ENCODE measurements around the gene SUN1. TPM values are rescaled to one million over a fixed set of nuclear protein-coding genes. Genes with fewer than 3 reads are reported as not detected.

SUN1 gene
- total and polyA plus RNA-seq, 2 donors (not counting 3 experiments of a cell fraction or from before 2014, with no cell fraction given): 158 to 410 TPM

DNA sequence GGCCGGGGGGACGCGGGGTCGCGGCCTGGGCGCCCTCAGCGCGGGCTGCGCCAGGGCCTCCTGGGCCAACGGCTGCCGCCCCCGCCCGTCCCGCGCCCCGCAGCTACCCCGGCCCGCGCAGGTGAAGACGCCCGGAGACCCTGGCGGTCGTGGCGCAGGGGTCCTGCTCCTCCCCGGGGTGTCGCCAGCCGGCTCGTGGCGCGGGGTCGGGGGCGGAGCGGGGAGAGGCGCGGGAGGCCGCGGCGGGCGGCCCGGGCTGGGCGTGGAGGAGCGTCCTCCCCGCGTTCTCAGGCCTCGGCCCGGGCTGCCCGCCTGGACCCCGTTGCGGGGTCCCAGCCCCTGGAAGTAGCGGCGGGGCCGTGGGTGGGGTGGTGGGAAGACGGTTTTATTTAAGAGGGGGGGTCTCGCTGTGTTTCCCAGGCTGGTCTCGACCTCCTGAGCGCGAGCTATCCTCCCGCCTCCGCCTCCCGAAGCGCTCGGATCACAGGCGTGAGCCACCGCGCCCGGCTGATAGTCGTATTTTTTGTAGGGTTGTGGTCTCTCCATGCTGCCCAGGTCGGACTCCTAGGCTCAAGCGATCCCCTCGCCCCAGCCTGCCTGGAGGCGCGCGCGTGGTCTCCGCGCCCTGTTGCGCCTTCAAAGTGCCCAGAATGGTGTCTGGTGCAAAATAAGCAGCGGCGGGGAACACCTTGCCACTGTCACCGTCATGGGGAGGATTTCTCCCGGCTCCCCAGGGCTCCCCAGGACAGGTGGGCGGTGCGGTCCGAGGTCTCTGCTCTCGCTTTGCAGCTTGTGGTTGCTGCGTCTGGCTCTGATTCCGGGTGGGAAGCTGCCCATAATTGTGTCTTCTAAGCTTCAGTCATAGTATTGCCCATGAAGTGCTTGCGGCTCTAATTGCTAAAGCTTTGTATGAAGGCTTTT, 15.3 kb upstream of the SUN1 start:
- intact Hi-C loops (cut with micrococcal nuclease): loop anchor here (1.0 kb wide), 1 partner anchor 15 kb away; the partner anchor contains the start of gene SUN1
- TF ChIP-seq MAX (IDR thresholded peaks at IDR 0.05; ENCODE audit: insufficient read depth, insufficient read length) (no peak), EZH2 (IDR thresholded peaks at IDR 0.05; ENCODE audit: borderline replicate concordance, low read depth, low read length, severe bottlenecking) (no peak), MYC (IDR thresholded peaks at IDR 0.05; ENCODE audit: low read depth, low read length) (no peak), FOS (IDR thresholded peaks at IDR 0.05; ENCODE audit: borderline replicate concordance, insufficient read depth, low read length) (no peak), CTCF (IDR thresholded peaks at IDR 0.05; ENCODE audit: extremely low read depth in 1 of 2, insufficient read depth in 1 of 2, low read depth in 1 of 2, low read length in 2 of 2) (no peak), POLR2A (IDR thresholded peaks at IDR 0.05; ENCODE audit: low read depth, low read length) (no peak), POLR2AphosphoS5 (IDR thresholded peaks at IDR 0.05; ENCODE audit: insufficient read depth, low read depth, low read length) (no peak), JUN (IDR thresholded peaks at IDR 0.05; ENCODE audit: borderline replicate concordance, insufficient read depth, insufficient read length, low read depth) (no peak)
- Histone ChIP-seq H3K27me3 (ENCODE audit: control insufficient read depth in 2 of 2, insufficient read depth in 2 of 2, low read length in 2 of 2) (no peaks in the 10 kb centered on the region), H3K4me2 (ENCODE audit: insufficient read depth, low read length) (peak overlapping the region; percentile 81), H2AFZ (ENCODE audit: low read depth, low read length) (no peak overlapping the region), H3K9me1 (replicated peaks; ENCODE audit: control insufficient read depth, extremely low read depth, insufficient read depth, low read length) (no peaks in the 10 kb centered on the region), H3K9ac (replicated peaks; ENCODE audit: extremely low read depth, insufficient read depth, low read length) (peak overlapping the region; percentile 49), H3K9me3 (replicated peaks; ENCODE audit: control insufficient read depth, insufficient read depth, low read length) (no peaks in the 10 kb centered on the region), H3K79me2 (ENCODE audit: control insufficient read depth, insufficient read depth, low read length) (peaks cover 47% of the 10 kb centered on the region), H3K36me3 (ENCODE audit: control insufficient read depth in 2 of 2, extremely low read depth in 1 of 2, insufficient read depth in 2 of 2, low read length in 2 of 2) (no peaks in the 10 kb centered on the region), H3K27ac (ENCODE audit: insufficient read depth, low read depth, low read length) (no peak overlapping the region), H3K4me3 (replicated peaks in 1 of 3; ENCODE audit: insufficient read depth in 1 of 3, low read depth in 1 of 3, low read length in 3 of 3) (peak overlapping the region; percentile 19 to 71 (median 69)), H3K4me1 (ENCODE audit: control insufficient read depth, extremely low read depth, insufficient read depth, low read length) (peaks cover 20% of the 10 kb centered on the region), H4K20me1 (replicated peaks; ENCODE audit: control insufficient read depth, extremely low read depth, insufficient read depth, low read length) (no peaks in the 10 kb centered on the region)
- dilution Hi-C loops (cut with MboI; ENCODE audit: extremely low pct_ligation_motif_present, low sequenced_read_pairs): no loop called here
- CTCF ChIA-PET: interaction anchor here (1.1 to 3.6 kb wide), 11 partner anchors 12 to 56 kb away, joined by 3 to 24 read pairs (median 5); partner anchors contain the start of gene SUN1
- POLR2A ChIA-PET: no interaction called here
- DNase-seq (ENCODE audit: low read depth, low spot score) (peak; percentile 49), FAIRE-seq (no peak)
- BruUV-seq (replicated peaks): no TSS peak

Data from endothelial cell of umbilical vein (primary cell).